HG03159 (cell line): ENCODE results near the gene RPS6KC1.
"Not testable (repeated sequence)": the region's sequence is repeated elsewhere in the genome, so short reads cannot be mapped to it uniquely, and the experiment has no call there.

Experiments
- ATAC-seq: cut with Tn5 transposase; IDR thresholded peaks from one replicate; pipeline ENCODE4 v1.9.1; 2021; ENCODE audit warnings: mild to moderate bottlenecking, moderate library complexity; ENCODE audit not compliant: unreplicated experiment

RPS6KC1 gene

DNA sequence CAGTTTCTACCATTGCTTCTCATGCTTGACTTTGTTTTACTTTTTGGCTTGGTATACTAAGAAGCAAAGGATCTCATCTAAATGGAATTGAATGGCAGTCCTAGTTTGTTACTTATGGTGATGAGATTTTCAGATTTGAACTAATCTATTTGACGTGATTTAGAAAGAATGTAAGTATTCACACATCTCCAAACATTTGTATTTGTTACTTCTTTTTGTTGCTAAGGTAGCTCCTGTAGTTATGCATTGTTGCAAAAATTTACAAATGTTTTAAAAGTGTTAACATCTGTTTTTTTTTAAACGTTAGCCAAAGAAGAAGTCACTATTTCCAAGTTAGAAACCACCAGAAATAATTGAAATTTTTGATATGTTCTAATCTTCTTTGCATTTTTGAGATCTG lies 222.5 kb downstream of the RPS6KC1 start:
- no peak for ATAC-seq

DNA sequence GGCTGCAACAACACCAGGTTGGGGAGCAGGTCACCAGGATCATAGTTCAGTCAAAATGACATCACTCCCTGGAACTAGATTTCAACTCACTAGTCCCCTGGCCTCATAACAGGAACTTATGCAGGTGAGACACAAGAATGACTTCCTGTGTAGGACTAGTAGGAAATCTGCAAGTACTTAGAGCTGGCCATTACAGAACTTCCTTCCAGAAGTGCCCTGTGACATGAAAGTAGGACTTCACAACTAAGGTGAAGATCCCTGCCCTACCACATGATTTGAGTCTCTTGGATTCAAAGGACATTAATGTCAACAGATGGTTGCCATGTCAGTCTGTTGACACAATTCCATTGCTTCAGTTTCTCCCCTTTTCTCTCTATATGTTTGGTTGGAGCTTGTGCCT lies 223.1 kb downstream of the RPS6KC1 start:
- no peak for ATAC-seq

DNA sequence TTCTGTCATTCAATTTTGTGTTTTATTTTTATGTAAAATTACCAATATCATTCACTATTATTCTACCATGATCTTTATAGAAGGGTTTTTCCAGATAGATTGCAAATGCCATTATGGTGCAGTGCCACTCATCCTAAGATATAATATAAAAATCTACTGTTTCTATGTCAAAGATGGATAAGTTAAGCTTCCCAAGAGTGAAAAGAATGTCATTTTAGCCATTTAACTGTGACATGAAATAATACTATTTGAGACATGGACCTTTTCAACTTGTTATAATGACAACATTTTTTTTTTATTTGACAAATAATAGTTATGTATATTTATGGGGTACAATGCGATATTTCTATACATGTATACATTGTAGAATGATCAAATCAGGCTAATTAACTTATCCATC lies 224.3 kb downstream of the RPS6KC1 start:
- no peak for ATAC-seq

- no peak for ATAC-seq
Measured at GRCh38 chr1:213276236-213276635, 225.2 kb downstream of the RPS6KC1 start.

DNA sequence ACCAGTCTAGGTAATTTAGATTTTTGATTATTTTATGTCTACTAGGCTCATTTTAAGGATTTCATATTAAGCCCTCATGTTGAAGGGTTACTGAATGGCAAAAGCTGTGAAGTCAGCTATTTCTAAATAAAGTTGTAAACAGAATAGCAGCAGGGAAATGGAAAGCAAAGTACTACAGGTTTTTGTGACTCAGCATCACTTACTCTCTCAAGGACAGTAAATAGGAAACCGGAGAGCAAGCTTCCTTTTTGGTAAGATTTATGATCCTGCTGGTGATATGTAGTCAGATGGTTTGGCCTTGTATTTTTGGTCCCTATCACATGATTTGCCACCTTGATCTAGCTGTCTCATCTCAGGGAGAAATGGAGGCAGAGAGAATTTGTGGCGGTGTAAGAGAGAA lies 226.0 kb downstream of the RPS6KC1 start:
- ATAC-seq: no peak

DNA sequence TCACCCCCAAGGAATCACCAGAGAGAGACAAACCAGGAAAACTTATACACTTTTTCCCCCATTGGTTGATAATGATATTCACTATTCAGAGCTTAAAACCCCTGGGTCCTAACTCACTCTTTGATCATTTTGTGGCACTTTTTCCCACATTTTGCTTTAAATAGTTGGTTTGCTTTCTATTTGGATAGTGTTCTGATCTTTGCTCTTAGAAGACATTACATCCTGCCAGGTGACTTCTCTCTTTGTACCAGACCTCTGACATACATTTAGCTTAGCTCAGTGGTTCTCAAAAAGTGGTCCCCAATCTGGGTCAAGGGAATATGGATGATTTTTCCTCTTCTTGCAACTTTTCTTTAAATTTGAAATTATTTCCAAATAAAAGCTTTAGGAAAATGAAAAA lies 228.4 kb downstream of the RPS6KC1 start:
- ATAC-seq: no peak

- no peak for ATAC-seq
Measured at GRCh38 chr1:213281640-213282301, 230.7 kb downstream of the RPS6KC1 start.

DNA sequence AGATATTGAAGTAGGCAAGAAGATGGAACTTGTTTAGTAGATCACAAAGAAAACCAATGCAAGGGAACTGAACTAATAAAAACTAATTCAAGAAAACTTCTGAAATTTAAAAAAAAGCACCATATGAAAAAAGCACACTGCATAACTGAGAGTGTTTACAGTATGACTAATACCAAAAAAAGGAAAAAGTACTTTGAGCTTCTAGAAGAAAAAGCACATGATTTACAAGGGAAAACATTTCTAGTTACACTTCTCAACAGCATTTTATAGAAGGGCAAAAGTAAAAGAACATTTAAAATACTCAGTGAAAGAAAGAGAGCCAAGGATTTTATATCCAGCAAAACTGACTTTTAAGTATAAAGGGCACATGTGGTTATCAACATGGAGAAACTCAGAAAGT lies 233.6 kb downstream of the RPS6KC1 start:
- ATAC-seq: no peak

GRCh38 chr1:213286235-213286634 lies 235.2 kb downstream of the RPS6KC1 start:
- ATAC-seq: no peak

- no peak for ATAC-seq
Measured at GRCh38 chr1:213287987-213288386, 236.9 kb downstream of the RPS6KC1 start.

GRCh38 chr1:213291526-213291925 lies 240.5 kb downstream of the RPS6KC1 start:
- ATAC-seq: no peak

- no peak for ATAC-seq
Measured at GRCh38 chr1:213292614-213293013, 241.6 kb downstream of the RPS6KC1 start.

DNA sequence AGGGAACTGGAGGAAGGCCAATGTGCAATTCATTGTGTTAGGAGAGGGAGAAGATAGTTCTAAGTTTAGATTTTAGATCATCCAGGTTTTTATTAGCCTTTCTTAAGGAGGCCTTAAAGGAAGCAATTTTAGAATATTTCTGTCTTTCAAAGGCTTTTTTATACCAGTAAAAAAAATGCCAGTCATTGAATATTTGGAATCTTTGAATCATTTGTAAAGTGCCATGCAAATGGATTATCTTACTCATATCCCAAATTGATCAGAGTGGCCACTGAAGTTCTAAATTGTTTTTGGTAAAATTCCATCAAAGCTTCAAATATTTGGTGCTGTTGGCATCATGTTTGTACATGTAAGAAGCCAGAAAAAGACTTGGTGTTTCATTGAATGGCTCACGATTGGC lies 244.8 kb downstream of the RPS6KC1 start:
- no peak for ATAC-seq

DNA sequence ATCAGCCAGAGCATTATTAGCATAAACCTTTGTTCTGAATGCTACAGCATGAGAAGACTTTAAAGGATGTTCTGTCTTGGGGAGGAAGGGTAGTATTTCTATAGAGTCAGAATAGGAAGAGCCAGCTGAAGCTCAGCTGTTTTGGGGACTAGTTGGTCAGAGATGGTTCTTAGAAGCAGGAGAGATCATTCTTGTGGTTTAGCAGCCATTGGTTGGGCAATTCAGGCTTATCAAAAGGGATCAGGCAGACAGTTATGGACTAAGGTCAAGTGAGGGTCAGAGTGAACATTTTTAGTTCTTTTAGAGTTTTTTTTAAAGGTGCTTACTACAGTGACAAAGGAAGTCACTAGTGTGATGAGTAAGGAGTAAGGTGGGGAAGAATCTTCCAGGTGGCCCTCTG lies 245.5 kb downstream of the RPS6KC1 start:
- ATAC-seq: no peak

GRCh38 chr1:213297021-213297420 lies 246.0 kb downstream of the RPS6KC1 start:
- no peak for ATAC-seq

DNA sequence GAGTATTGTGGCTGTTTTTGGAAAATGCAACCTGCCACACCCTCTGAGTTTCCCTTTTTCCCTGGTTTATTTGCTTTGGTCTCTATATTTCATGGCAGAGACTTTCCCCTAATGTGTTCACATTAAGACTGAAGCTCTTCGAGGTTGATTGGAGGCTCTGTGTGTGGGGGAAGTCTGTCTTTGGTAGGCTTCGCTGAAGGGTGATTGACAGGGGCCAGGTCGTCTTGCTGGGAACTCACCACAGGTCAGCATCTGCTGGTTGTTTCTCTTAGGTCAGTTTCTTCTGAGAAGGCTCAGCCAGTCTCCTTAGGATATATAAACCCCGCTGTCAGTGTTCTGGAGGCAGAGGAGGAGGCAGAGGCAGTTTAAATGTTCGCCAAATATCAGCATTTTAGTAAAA lies 249.4 kb downstream of the RPS6KC1 start:
- ATAC-seq: no peak

DNA sequence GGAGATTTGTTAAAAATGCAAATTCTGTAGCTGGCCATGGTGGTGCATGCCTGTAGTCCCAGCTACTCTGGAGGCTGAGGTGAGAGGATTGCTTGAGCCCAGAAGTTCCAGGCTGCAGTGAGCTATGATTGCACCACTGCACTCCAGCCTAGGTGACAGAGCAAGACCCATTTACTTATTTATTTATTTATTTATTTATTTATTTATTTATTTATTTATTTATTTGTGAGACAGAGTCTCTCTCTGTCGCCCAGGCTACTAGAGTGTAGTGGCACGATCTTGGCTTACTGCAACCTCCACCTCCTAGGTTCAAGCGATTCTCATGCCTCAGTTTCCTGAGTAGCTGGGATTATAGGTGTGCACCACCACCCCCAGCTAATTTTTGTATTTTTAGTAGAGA lies 250.5 kb downstream of the RPS6KC1 start:
- not testable (repeated sequence) for ATAC-seq

- ATAC-seq: no peak
Measured at GRCh38 chr1:213303286-213303685, 252.2 kb downstream of the RPS6KC1 start.

- no peak for ATAC-seq
Measured at GRCh38 chr1:213315571-213315970, 264.5 kb downstream of the RPS6KC1 start.

DNA sequence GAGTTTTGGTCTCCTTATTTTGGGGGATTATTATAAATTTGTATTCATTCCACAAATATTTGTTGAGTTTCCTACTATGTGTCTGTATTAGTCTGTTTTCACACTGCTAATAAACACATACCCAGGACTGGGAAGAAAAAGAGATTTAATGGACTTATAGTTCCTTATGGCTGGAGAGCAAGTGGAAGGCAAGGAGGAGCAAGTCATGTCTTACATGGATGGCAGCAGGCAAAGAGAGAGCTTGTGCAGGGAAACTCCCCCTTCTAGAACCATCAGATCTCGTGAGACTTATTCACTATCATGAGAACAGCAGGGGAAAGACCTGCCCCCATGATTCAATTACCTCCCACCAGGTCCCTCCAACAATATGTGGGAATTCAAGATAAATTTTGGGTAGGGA lies 267.4 kb downstream of the RPS6KC1 start:
- ATAC-seq: not testable (repeated sequence)

- no peak for ATAC-seq
Measured at GRCh38 chr1:213320191-213320870, 269.3 kb downstream of the RPS6KC1 start.
